Measurements from ENCODE around the gene CDH23. TPM values are rescaled to one million over a fixed set of nuclear protein-coding genes. Genes with fewer than 3 reads are reported as not detected.

CDH23 gene
- total and polyA plus RNA-seq, 2 of the 8 experiments (the other 6 are each of a cell fraction or from before 2014, with no cell fraction given), result 1.9 to 4.9 TPM

DNA sequence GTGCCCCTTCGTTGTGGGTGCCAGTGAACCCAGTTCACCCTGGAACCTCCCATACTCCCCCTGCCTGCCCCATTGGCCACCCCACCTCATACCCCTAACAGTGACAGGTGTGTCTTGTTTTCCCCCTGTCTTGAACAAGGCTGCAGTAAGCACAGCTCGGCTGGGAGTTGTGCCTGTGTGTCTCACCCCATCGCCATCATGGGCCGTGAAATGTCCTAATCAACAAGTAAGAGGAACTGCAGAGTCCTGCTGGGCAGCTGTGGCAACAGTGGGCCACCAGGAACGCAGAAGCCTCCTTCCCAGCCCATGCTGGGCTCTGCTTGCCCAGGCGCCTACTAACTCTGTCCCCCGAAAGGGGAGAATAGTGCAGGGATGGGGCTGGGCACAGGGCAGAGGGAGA lies 231.2 kb downstream of the CDH23 start:
- Histone ChIP-seq H3K4ac (replicated peaks; ENCODE audit: insufficient read length, low read depth, low read length) (no peak overlapping the region), H3K14ac (ENCODE audit: insufficient read length) (no peak overlapping the region), H3K36me3 (ENCODE audit: control insufficient read depth in 2 of 4, insufficient read depth in 4 of 4, low read length in 3 of 4) (no peaks in the 10 kb centered on the region), H3K56ac (replicated peaks; ENCODE audit: insufficient read length, low read depth, low read length) (no peak overlapping the region), H3K79me2 (ENCODE audit: control insufficient read depth in 1 of 2, insufficient read depth in 2 of 2, low read length in 2 of 2) (no peaks in the 10 kb centered on the region), H3K27me3 (replicated peaks in 1 of 4; ENCODE audit: control insufficient read depth in 3 of 4, extremely low read depth in 1 of 4, insufficient read depth in 3 of 4, low read length in 3 of 4) (peaks cover 4 to 8% (median 6%) of the 10 kb centered on the region in 4 experiments; a peak in 4 of 7 replicates), H3K27ac (ENCODE audit: low read depth, low read length) (no peak overlapping the region), H2BK15ac (ENCODE audit: low read length) (0 out of 2 replicates have a peak overlapping the region, but pooled peaks have one; percentile 46), H3K79me1 (ENCODE audit: low read depth, low read length) (no peaks in the 10 kb centered on the region), H3K9ac (replicated peaks in 1 of 4; ENCODE audit: extremely low read depth in 1 of 4, low read depth in 3 of 4, low read length in 3 of 4) (no peak overlapping the region), H2BK20ac (ENCODE audit: low read length) (peak overlapping the region; percentile 90; the same call in 1 of the 2 replicates), H4K5ac (ENCODE audit: insufficient read length, low read depth, low read length) (no peak overlapping the region), H2BK5ac (ENCODE audit: low read depth, low read length) (no peak overlapping the region), H2BK120ac (replicated peaks; ENCODE audit: low read depth, low read length) (no peak overlapping the region), H4K8ac (ENCODE audit: extremely low read depth, insufficient read depth, low read length) (no peak overlapping the region), H4K20me1 (replicated peaks in 1 of 2; ENCODE audit: control insufficient read depth in 1 of 2, insufficient read depth in 2 of 2, low read length in 2 of 2) (no peaks in the 10 kb centered on the region), H4K91ac (replicated peaks; ENCODE audit: insufficient read length, low read length) (peak overlapping the region; percentile 38), H3K23ac (ENCODE audit: insufficient read length) (no peak overlapping the region), H2AFZ (ENCODE audit: low read length) (no peak overlapping the region), H2BK12ac (ENCODE audit: low read depth, low read length) (peak overlapping the region; percentile 50; the same call in 1 of the 2 replicates), H3K4me2 (ENCODE audit: insufficient read depth in 1 of 2, low read depth in 2 of 2, low read length in 2 of 2) (no peak overlapping the region), H2AK5ac (ENCODE audit: low read depth, low read length) (peak overlapping the region; percentile 72), H3K4me3 (ENCODE audit: extremely low read depth in 1 of 4, insufficient read depth in 2 of 4, low read depth in 3 of 4, low read length in 4 of 4) (no peak overlapping the region), H3K9me3 (ENCODE audit: insufficient read depth in 2 of 2, low read depth in 1 of 2, low read length in 1 of 2) (no peaks in the 10 kb centered on the region), H3K4me1 (replicated peaks in 1 of 4; ENCODE audit: control insufficient read depth in 3 of 4, insufficient read depth in 4 of 4, low read length in 3 of 4) (peaks cover 15 to 43% (median 27%) of the 10 kb centered on the region in 4 experiments), H3K23me2 (ENCODE audit: low read depth, low read length) (no peaks in the 10 kb centered on the region), H3K18ac (ENCODE audit: extremely low read depth, low read length) (peak overlapping the region; percentile 36; the same call in 1 of the 2 replicates)
- CTCF ChIA-PET (ENCODE audit: partially characterized antibody), result interaction anchor here (0.6 to 16.1 kb wide), 7 partner anchors 10 to 309 kb away, joined by 3 to 169 read pairs (median 5); no protein-coding TSS in a partner anchor
- DNase-seq (ENCODE audit: low read depth in 1 of 2, low spot score in 2 of 2) (no peak), FAIRE-seq (no peak)
- WGBS, 2 experiments (ENCODE audit: extremely low coverage in 1 of 2, insufficient coverage in 1 of 2, insufficient read length in 1 of 2, insufficient replicate concordance in 2 of 2, low coverage in 1 of 2, low lambda C conversion rate in 2 of 2, missing lambda C conversion rate in 1 of 2), result 79% methylated on average over 7 of the region's 7 CpGs; no CpG with 5 or more reads in 1 of the 2 experiments
- POLR2A ChIA-PET (ENCODE audit: partially characterized antibody), result no interaction called here
- TF ChIP-seq POLR2A (IDR thresholded peaks at IDR 0.05; ENCODE audit: control extremely low read depth in 1 of 2, low read depth in 2 of 2, low read length in 2 of 2) (no peak), RNF2 (IDR thresholded peaks at IDR 0.05; ENCODE audit: borderline replicate concordance, low read depth, low read length, missing control alignments, poor library complexity, severe bottlenecking) (no peak), SUZ12 (IDR thresholded peaks at IDR 0.05; ENCODE audit: low read length) (no peak), JUN (IDR thresholded peaks at IDR 0.05; ENCODE audit: low read depth, low read length) (no peak), RXRA (IDR thresholded peaks at IDR 0.05; ENCODE audit: insufficient read depth, low read depth, low read length) (no peak), TCF12 (IDR thresholded peaks at IDR 0.05; ENCODE audit: low read depth, low read length) (no peak), CBX5 (IDR thresholded peaks at IDR 0.05; ENCODE audit: low read depth, low read length) (no peak), CREB1 (IDR thresholded peaks at IDR 0.05) (no peak), CTBP2 (IDR thresholded peaks at IDR 0.05; ENCODE audit: borderline replicate concordance, insufficient read depth, insufficient read length, low read length) (no peak), TAF7 (optimal IDR thresholded peaks at IDR 0.05; ENCODE audit: borderline replicate concordance, low read depth, low read length) (no peak), EZH2 (IDR thresholded peaks at IDR 0.05; ENCODE audit: low read depth, low read length, severe bottlenecking) (no peak), GTF2F1 (IDR thresholded peaks at IDR 0.05; ENCODE audit: borderline replicate concordance, low read depth, low read length) (no peak)
- TF ChIP-seq, protein P1, sequence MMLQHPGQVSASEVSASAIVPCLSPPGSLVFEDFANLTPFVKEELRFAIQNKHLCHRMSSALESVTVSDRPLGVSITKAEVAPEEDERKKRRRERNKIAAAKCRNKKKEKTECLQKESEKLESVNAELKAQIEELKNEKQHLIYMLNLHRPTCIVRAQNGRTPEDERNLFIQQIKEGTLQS (IDR thresholded peaks at IDR 0.05; ENCODE audit: insufficient read depth, low read depth, low read length), result no peak
